ENCODE data around the gene APLN.
A peak's percentile ranks its signal among the peaks of the same experiment; 100 is the strongest.

APLN gene, protein sequence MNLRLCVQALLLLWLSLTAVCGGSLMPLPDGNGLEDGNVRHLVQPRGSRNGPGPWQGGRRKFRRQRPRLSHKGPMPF

DNA sequence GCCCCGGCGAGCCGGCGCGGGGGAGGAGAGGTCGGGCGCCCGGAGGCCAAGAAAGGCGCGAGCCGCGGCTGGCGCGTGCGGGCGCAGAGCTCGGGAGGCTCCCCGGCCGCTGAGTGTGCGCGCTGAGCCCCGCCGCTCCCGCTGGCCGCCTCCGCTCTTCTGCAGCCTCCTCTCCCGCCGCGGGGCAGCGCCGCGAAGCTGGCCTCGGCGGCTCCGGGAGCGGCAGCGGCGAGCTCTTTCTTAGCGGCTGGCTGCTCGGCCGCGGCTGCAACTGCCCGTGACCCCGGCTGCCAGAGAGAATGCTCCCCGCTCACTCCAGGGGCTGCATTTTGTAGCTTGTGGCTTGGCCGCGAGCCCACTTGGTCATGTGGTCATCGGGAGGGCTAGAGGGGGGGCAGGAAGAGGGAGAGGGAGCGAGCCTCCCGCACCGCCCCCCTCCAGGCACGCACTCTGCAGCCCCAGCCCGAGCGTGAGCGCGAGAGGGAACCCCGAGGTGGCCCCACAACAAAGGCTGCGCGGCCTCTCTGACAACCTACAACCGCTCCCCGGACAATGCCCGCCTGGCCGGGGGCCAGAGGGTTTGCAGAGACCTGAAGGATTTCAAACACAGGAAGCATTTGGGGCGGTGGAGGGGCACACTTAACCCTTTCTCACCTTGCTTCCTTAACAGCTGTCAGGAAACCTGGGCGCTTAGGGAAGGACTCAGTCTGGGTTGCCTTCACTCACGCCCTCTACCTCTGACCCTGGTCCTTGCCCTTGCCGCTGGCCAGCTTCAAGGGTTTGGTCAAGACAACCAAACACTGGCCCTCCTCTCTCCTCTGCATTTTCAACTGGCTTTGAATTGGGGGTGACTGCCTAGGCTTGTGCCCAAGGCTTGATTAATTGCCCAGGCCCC is at the start of gene APLN:
Gene APLN, minus strand, starts transcription at position 305 of the 895 bp plus-strand sequence. CDS start 326 bp downstream, outside the sequence.
- peak in 1 of 3 experiments; percentile 2 for DNase-seq (ENCODE audit: low read depth in 2 of 3, low spot score in 2 of 3)

DNA sequence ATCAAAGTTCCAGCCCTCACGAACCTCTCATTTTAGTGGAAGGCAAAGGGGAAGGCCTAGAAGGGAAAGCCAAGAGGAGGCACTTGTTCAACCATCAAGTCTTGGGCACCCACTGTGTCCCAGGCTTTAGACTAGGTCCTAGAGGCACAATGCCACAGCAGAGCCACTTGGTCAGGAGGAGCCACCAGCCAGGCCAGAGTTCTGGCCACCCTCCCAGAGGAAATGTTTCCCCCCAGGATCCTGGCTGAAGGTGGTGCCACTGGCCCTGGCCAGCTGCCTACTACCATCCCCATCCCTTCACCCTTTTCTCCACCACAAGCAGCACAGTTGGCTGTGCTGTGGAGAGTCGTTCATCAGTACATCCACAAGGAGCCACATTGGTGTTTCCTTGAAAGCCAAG is 49.7 kb upstream of the APLN start:
- no peak for DNase-seq (ENCODE audit: low read depth in 2 of 3, low spot score in 2 of 3)

DNA sequence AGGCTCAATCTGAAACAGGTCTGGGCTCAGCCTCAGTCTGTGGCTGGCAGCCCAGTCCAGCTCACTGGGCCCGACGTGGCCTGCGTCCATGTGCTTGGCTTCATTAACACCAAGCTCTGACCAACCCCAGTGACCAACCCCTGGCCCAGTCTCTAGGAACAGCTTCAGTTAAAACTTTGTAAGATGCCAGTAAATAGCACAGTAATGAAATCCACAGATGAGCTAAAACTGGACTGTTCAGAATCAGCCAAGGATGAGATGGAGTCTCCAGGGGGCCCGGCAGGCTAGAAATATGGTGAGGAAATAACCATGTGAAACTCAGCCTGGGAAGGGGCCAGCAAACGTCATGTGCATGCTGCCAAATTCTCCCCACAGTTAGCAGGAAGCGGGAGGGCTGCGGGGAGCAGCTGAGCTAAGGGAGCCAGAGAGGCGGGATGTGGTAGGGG is 46.9 kb upstream of the APLN start:
- DNase-seq (ENCODE audit: low read depth in 2 of 3, low spot score in 2 of 3) = no peak

DNA sequence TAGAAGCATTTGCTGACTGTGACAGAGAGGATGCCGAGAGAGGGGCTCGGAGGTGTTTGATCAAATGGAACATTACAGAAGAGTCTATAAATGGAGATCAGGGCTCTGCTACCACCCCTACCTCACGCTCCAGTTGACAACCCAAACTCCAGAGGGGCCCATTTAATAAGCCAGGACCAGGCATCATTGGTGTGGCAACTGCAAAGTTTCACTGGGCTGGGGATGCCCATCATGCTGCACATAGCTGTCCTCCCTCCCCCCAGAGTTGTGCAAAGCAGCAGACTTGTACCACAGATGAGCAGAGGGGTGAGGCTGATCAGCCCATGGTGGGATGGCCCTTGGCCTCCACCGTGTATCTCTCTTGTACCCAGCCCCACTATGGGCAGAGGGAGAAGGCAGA is 45.8 kb upstream of the APLN start:
- DNase-seq (ENCODE audit: low read depth in 2 of 3, low spot score in 2 of 3) = no peak

DNA sequence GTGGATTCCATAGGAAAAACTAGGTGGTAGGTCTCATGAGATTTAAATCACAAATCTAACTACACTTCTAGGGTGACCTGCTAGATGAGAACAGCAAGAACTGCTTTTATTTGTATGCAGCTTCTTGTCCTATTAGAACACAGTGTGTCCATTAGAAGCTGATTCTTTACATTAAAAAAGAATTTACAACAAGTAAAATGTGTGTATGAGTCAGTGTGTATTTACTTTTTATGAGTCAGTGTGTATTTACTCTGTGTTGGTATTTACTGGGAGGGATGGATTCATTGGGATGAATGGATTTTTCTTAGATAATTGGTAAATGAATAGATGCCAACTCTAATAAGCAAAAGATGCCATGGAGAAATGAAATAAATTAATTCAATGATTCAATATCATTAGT is 43.4 kb upstream of the APLN start:
- DNase-seq (ENCODE audit: low read depth in 2 of 3, low spot score in 2 of 3) = no peak

DNA sequence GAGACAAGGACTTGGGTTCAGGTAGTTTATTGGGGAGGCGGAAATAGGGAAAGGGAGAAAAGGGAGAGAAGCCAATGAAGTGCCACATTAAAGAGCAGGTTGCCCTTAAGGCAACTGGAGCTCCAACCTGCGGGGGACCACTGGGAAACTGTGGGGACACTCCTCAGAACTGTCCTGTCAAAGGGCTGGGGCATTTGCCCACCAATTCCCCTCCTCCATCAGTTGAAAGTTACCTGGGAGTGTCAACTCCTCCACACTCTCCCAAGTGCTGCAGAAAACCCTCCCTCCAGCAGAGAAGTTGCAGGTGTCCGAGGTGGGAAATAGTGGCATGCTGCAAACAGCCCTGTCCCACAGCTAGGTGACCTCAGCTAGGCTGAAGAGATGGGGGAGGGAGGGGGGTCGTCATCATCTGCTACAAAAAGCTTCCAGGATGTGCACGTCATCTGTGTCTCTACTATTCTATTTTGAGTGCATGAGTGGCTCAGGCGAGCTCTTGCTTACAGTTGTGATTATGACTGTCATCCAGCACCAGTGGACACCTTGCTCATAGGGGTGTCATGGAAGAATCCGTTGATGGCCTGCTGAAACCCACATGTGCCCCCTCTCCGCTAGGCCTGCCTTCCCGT is 42.6 kb upstream of the APLN start:
- DNase-seq (ENCODE audit: low read depth in 2 of 3, low spot score in 2 of 3) = no peak

DNA sequence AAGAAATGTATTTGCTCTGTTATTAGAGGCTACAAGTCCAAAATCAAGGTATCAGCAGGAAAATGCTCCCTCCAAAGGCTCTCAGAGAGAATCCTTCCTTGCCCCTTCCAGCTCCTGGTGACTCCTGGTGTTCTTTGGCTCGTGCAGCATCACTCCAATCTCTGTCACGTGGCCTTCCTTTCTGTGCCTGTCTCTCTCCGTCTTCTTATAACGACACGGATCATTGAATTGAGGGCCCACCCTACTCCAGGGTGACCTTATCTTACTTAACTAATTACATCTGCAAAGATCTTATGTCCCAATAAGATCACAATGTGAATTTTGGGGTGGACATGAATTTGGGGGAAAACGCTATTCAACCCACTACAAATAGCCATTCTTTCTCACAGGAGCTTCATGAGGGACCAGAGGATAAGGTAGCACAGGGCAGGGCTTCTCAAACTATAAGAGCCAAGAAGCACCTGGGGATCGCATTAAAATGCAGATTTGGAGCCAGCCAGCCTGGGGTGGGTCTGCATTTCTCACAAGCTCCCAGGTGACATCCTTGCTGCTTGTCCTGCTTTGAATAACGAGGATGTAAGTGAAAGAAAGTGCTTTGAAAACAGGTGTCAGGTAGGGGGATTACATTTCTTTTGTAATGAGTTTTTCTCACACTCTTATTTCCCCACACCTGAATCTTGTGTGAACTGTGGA is 41.9 kb upstream of the APLN start:
- no peak for DNase-seq (ENCODE audit: low read depth in 2 of 3, low spot score in 2 of 3)

DNA sequence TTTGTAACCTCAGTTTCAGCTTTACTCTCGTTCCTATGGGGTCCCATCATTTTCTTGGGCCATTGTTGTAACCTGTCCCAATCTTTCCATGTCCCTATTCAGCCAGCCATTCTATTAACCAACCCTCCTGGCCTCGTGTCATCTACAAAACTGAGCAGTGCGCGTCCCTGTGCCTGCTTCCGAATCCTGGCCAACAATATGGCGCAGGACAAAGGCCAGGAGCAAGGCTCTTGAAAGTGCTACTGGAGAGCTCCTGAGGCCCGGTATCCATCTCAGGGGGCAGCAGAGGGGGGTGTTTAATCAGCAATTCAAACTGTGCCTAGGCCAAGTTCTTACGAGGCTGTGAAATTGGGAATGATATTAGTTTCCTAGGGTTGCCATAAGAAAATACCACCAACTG is 41.2 kb upstream of the APLN start:
- no peak for DNase-seq (ENCODE audit: low read depth in 2 of 3, low spot score in 2 of 3)

DNA sequence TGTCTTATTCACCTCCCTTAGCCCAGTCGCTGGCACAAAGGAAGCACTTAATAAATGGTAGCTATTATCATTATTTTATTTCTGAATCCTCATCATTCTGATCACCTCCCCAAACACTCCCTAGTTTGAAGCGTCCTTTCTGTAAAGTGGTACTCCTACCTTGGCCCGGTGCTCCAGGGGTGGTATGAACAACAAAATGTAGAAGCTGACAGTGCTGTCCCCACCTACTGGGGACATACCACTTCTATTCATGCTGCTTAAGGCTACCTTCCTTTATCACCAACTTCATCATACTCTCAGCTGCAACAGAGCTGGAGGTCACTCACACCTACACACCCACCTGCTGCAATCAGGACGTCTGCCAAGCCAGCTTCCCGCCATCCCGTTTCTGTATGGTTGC is 40.8 kb upstream of the APLN start:
- DNase-seq (ENCODE audit: low read depth in 2 of 3, low spot score in 2 of 3) = no peak

DNA sequence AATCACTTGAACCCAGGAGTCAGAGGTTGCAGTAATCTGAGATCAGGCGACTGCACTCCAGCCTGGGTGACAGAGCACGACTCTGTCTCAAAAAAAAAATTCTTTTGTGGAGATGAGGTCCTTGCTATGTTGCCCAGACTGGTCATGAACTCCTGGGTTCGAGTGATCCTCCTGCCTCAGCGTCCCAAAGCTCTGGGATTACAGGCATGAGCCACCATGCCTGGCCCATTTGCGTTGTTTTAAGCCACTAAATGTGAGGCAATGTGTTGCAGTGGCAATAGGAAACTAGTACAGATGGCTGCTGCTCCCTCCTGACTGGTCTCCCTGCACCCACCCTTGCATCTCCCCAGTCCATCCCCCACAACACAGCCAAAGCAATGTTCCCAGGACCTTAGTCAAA is 40.0 kb upstream of the APLN start:
- DNase-seq (ENCODE audit: low read depth in 2 of 3, low spot score in 2 of 3) = no peak

DNA sequence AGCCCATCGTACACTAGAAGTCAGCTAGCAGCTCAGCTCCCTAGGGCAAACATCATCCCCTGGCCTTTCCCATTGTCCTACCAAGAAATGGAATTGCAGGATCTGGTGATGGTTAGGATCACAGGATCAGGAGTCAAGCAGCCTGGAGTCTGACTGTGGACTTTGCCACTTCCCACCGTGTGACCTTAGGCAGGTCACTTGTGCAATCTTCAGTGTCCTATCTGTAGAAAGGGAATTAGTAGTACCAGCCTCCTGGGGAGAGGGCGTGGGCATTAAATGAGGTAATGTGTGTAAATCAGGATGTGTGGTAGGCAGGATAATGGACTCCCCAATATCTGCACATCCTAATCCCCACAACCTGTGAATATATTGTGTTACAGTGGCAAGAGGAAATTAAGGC is 38.6 kb upstream of the APLN start:
- DNase-seq (ENCODE audit: low read depth in 2 of 3, low spot score in 2 of 3) = no peak

DNA sequence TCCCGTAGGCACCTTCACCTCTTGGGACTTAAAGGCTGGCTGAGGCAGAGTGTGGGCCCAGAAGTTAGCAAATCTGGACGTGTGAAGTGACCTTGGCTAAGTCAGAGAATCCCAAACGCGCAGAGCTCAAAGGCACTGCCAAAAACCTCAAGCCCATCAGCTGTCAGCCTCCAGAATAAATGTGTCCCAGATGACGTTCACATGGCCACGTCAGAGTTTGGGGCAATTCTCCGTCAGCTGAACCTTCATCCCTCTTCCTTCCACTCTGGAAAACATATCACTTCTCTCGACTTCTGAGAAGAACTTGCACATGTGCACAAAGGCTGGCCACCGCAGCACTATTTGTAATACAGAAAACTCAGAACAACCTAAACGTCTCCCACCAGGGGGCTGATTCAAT is 35.7 kb upstream of the APLN start:
- no peak for DNase-seq (ENCODE audit: low read depth in 2 of 3, low spot score in 2 of 3)

DNA sequence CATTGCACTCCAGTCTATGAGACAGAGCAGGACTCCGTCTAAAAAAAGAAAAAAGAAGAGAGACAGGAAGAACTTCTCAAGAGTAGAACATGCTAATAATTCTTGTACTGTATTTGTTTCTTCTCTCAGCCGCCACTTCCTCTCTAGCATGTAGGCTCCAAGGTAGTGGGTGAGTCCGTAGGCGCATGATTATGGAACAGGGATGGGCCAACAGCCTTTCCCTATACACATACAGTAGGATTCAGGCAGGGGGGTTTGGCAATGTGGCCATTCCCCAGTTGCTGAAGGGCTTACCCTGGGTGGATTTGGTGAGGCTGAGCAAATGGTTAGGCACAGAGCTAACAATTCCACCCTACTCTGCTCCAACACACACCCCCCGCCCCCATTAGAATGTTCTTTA is 35.0 kb upstream of the APLN start:
- DNase-seq (ENCODE audit: low read depth in 2 of 3, low spot score in 2 of 3) = no peak

DNA sequence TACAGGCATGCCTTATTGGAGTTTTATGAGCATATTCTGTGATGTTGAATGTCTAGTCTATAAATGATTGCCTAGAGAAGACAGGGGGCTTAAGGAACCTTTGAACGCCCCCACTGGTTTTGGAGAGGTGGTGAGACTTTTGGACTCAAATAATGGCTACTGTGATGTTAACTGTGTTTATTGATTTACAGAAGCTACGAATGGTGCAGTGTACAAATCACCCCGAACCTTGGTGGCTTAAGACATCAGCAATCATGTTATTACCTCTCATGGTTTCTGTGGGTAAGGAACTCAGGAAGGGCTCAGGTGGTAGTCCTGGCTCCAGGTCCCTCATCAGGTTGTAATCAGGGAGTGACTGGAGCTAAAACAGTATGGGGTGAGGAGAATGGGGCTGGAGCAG is 33.3 kb upstream of the APLN start:
- no peak for DNase-seq (ENCODE audit: low read depth in 2 of 3, low spot score in 2 of 3)

DNA sequence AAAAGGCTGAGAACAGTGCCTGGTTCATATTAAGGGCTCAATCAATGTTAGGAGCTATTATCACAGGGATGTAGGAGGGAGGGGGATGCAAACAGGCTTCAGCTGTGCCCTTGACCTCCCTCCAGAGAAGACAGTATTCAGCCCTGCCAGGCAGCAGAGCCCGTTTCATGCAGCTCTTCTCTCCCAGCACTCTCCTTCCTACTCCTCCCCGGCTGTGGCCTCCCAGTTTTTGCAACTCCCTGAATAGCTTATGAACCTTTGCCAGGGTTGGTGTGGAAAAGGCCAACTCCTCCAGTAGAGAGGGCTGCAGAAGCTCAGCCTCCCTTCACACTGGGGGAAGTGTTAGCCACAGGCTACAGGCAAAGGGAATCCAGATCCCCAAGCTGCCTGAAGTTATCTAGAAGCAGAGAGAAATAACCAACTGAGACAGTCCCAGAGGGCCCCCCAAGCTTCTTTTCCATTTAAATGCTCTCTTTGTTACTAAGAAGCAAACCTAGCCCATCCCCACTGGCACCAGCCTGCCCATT is 31.7 kb upstream of the APLN start:
- DNase-seq (ENCODE audit: low read depth in 2 of 3, low spot score in 2 of 3) = no peak

DNA sequence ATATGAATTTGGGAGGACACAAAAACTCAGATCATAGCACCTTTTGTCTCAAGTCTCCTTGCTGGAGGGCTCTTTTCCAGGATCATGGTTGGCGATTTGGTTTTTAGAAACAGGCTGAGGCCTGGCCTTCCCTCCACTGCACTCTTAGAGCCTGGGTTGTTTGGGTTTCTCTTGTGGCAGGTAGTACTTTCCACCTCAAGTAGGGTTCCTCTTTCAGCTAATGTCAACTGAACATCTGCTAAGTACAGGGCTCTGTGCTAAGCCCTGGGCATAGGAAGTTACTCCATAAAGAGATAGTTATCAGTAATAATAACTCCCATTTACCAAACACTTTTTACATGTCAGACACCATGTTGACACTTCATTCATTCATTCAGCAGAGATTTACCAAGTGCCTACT is 28.2 kb upstream of the APLN start:
- no peak for DNase-seq (ENCODE audit: low read depth in 2 of 3, low spot score in 2 of 3)

DNA sequence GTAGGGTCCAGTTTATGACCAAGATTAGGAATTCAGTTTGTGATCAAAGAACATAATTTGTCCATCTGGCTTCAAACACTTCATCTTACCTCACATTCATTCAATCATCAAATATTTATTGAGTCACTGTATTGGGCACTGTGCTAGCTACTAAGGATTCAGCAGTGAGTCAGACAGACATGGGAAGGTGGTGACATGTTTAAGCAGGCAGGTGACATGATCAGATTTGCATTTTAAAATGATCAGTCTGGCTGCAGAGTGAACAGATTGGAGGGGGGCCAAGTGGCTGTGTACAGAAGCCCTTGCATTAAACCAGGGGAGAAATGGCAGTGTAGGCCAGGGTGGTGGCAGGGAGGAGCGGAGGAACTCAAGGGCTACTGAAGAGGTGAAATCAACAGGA is 25.1 kb upstream of the APLN start:
- no peak for DNase-seq (ENCODE audit: low read depth in 2 of 3, low spot score in 2 of 3)

DNA sequence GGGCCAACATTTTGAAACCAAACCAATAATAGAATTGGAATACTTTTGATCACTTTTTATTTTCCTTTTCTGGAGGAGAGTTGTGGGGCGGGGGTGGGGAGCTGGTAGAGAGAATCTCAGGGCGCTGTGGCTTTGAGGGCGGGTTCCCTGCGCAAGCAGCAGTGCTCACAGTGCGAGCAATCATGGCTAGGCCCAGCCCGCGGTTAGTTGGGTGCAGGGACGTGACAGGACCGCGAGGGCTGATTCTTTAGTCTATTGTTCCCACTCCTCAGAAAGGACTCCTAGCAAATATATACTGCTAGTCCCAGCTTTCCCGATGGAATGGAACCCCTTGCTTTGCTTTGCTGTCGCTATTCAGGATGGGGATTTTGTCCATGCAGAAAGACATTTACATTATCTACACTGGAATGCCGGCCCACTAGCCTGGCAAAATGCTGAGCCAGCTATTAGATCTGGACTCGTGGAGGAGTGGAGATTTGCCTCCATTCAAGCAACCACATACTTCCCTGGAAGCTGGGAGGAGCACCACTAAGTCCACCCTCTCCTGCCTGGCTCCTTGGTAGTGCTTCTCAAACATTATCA is 23.9 kb upstream of the APLN start:
- DNase-seq (ENCODE audit: low read depth in 2 of 3, low spot score in 2 of 3) = peak in 1 of 3 experiments; percentile 3

DNA sequence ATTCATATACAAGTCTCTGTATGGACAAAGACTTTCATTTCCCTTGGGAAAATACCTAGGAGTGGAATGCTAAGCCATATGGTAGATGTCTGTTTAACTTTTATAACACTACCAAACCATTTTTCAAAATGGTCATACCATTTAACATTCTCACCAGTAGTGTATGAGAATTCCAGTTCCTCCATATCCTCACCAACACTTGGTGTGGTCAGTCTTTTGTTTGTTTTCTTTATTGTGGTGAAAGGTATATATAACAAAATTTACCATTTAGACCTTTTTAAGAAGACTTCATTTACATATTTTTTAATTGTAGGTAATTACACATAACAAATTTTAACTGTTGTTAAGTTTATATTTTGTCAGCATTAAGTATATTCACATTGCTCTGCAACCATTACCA is 12.7 kb upstream of the APLN start:
- no peak for DNase-seq (ENCODE audit: low read depth in 2 of 3, low spot score in 2 of 3)

DNA sequence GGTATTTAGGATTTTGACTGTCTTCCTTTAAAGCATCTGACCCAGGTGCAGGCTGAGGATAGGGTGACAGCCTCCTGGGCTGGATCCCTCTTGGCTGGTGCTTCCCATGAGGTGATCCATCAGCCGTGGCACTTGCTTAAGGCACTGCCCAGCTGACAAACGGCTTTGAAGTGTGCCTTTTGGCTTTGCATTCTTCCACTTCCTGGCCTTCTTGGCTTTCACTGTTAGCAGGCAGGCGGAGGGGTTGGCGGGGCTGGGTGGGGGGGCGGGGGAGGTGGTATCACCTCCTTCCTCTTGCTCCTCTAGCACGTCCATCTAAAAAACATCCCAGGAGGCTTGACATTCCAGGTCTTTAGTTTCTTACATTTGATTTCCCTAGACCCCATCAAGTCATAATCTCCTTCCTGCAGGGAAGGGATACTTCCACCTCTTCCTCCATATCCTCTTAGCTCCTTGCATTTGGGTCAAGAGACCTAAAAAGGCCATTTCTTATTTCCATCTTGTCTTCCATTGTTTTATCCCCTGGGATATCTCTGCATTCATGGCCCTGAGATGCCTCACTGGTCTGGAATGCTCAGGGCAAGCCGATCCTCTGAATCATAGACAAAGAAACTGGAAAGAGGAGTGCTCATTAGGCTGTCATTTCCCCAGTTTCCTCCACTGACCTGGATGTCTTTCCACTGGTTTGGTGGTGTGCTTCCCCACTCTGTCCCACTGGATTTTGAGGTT is 11.3 kb upstream of the APLN start:
- DNase-seq (ENCODE audit: low read depth in 2 of 3, low spot score in 2 of 3) = no peak

DNA sequence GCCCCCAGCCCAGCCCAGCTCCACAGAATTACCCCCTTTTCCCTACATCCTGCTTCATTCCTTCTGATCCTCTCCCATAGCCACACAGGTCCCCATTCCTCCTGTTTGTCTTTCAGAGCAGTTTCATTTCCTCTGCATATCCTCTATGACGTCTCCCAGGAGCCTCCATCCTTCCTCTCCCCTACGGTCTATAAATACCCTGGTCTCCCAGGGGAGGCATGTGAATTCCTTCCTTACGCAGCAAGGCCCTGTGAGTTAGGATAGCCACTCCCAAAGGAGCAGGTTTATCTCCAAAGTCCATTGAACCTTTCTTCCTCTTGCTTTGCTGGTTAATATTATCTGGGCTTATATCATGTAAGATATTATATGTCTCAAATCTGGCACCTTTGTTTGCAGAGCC is 8.4 kb upstream of the APLN start:
- DNase-seq (ENCODE audit: low read depth in 2 of 3, low spot score in 2 of 3) = no peak
